Right lobe of liver (tissue), 4 donors: ENCODE data around the gene DSG4.

ENCODE experiments used
- POLR2A ChIP-seq: fragments of 450-650 bp; IDR thresholded peaks from one replicate; pipeline ENCODE4 v1.6.1; 2017; ENCODE audit warnings: antibody characterized with exemption, mild to moderate bottlenecking
- TF ChIP-seq, protein P1 (sequence below), 4 donors: fragments of 200-600 bp in 3 of 4; fragments of 450-650 bp in 1 of 4; IDR thresholded peaks; one replicate each; pipeline versions ENCODE4 v1.5.1 to v1.8.0; 2016 to 2022; ENCODE audit warnings: antibody characterized with exemption in 4 of 4, mild to moderate bottlenecking in 2 of 4
- donor health status: DM: no; HTN: no; CAD: no.
- donor health status: DM: no; HTN: no; CAD: no.
- donor health status: DM: no; HTN: yes; CAD: no.

DNA sequence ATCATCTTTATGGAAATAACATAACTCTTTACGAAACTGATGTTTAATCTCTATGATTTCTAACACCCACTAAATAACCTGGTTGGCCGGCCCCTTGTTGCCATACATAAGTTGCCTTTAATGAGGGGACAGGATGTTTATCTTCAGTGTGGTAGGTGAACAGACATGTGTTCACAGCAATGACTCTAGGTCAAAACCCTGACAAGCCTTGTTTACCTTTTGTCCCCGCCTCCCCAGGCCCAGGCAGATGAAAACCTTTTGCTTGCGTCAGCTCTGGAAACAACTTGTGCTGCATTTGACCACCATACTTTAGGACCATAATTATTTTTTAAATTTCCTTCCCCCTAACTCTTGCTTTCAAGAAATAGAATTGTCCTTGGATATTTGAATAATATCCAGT is 2.9 kb upstream of the DSG4 start:
- TF ChIP-seq, protein P1, sequence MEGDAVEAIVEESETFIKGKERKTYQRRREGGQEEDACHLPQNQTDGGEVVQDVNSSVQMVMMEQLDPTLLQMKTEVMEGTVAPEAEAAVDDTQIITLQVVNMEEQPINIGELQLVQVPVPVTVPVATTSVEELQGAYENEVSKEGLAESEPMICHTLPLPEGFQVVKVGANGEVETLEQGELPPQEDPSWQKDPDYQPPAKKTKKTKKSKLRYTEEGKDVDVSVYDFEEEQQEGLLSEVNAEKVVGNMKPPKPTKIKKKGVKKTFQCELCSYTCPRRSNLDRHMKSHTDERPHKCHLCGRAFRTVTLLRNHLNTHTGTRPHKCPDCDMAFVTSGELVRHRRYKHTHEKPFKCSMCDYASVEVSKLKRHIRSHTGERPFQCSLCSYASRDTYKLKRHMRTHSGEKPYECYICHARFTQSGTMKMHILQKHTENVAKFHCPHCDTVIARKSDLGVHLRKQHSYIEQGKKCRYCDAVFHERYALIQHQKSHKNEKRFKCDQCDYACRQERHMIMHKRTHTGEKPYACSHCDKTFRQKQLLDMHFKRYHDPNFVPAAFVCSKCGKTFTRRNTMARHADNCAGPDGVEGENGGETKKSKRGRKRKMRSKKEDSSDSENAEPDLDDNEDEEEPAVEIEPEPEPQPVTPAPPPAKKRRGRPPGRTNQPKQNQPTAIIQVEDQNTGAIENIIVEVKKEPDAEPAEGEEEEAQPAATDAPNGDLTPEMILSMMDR (IDR thresholded peaks at IDR 0.05), result no peak
- TF ChIP-seq POLR2A, result no peak
